Omental fat pad (tissue), 4 donors: ENCODE measurements around the gene GPR12. TPM values are rescaled to one million over a fixed set of nuclear protein-coding genes. Genes with fewer than 3 reads are reported as not detected.
"Not testable (repeated sequence)": the region's sequence is repeated elsewhere in the genome, so short reads cannot be mapped to it uniquely, and the experiment has no call there.

Source experiments
- ATAC-seq: fragments of 150-250 bp; one replicate; pipeline ENCODE4 v1.9.1; 2016; ENCODE audit warnings: mild to moderate bottlenecking, moderate library complexity; ENCODE audit not compliant: low FRiP score
- DNase-seq: peaks from one replicate; pipeline ENCODE4 v3.0.0-alpha.2; 2019; ENCODE audit warnings: low spot score
- CTCF ChIP-seq, 3 donors: fragments of 450-650 bp; IDR thresholded peaks; one replicate each; pipeline ENCODE4 v1.5.1; 2016 to 2017; ENCODE audit warnings: antibody characterized with exemption in 3 of 3, mild to moderate bottlenecking in 3 of 3, moderate library complexity in 2 of 3
- total RNA-seq, 4 donors: library from RNA; depleted of rRNA; stranded (reverse); fragments of >200 nt; gene quantifications; one replicate each; pipeline ENCODE4 v1.1.0, GENCODE V29; 2016

The GPR12 gene
- total RNA-seq, 4 donors from 2014 or later = 0.06 to 0.32 (median 0.09) TPM; not detected in 1

- TF ChIP-seq CTCF (IDR thresholded peaks at IDR 0.05) = no peak
- DNase-seq = no peak
- no peak for ATAC-seq
Measured at GRCh38 chr13:26726684-26727083, 33.9 kb downstream of the GPR12 start.

- not testable (repeated sequence) for DNase-seq, ATAC-seq
Measured at GRCh38 chr13:26723620-26724019, 37.0 kb downstream of the GPR12 start.

GRCh38 chr13:26722321-26722720 is 38.3 kb downstream of the GPR12 start:
- no peak for ATAC-seq
- no peak for TF ChIP-seq CTCF (IDR thresholded peaks at IDR 0.05)
- no peak for DNase-seq

- no peak for ATAC-seq
- TF ChIP-seq CTCF (IDR thresholded peaks at IDR 0.05) = no peak
- DNase-seq = no peak
Measured at GRCh38 chr13:26721251-26722121, 39.1 kb downstream of the GPR12 start.

- ATAC-seq (no peak), DNase-seq (no peak)
- no peak for TF ChIP-seq CTCF (IDR thresholded peaks at IDR 0.05)
Measured at GRCh38 chr13:26719356-26719945, 41.1 kb downstream of the GPR12 start.

GRCh38 chr13:26718872-26719271 is 41.7 kb downstream of the GPR12 start:
- TF ChIP-seq CTCF (IDR thresholded peaks at IDR 0.05) = no peak
- DNase-seq (no peak), ATAC-seq (no peak)

GRCh38 chr13:26718146-26718545 is 42.4 kb downstream of the GPR12 start:
- ATAC-seq = no peak

More at GRCh38 chr13:26718146-26718545, 42.4 kb downstream of the GPR12 start:
- no peak for TF ChIP-seq CTCF (IDR thresholded peaks at IDR 0.05)
- DNase-seq = no peak
